ENCODE measurements around the gene ARHGAP24.

DNA sequence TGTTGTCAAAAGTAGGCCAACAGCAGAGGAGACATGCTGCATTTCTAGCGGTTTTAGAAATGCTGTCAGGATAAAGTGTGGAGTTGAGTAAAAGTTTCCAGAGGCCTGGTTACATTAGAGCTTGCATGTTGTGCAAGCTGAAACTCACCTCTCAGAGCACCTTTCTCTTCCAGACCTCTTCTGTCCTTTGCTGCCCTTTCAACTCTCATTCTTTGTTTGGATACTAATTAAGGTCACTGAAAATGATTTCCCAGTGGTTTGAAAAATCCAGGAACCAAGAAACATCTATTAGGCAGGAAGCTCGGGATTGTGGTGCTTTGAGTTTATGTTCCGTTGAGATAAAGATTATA lies 458.3 kb downstream of the ARHGAP24 start:
- TF ChIP-seq, protein P1, sequence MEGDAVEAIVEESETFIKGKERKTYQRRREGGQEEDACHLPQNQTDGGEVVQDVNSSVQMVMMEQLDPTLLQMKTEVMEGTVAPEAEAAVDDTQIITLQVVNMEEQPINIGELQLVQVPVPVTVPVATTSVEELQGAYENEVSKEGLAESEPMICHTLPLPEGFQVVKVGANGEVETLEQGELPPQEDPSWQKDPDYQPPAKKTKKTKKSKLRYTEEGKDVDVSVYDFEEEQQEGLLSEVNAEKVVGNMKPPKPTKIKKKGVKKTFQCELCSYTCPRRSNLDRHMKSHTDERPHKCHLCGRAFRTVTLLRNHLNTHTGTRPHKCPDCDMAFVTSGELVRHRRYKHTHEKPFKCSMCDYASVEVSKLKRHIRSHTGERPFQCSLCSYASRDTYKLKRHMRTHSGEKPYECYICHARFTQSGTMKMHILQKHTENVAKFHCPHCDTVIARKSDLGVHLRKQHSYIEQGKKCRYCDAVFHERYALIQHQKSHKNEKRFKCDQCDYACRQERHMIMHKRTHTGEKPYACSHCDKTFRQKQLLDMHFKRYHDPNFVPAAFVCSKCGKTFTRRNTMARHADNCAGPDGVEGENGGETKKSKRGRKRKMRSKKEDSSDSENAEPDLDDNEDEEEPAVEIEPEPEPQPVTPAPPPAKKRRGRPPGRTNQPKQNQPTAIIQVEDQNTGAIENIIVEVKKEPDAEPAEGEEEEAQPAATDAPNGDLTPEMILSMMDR (IDR thresholded peaks at IDR 0.05; ENCODE audit: low read length): no peak
- TF ChIP-seq EZH2 (optimal IDR thresholded peaks at IDR 0.05; ENCODE audit: low read depth, low read length): no peak

All from MM.1S (cell line).